ENCODE data around the gene PTTG1IP. TPM values are rescaled to one million over a fixed set of nuclear protein-coding genes. Genes with fewer than 3 reads are reported as not detected.

Gene PTTG1IP
- total RNA-seq, 4 donors from 2014 or later: 83.1 to 132 (median 114) TPM

DNA sequence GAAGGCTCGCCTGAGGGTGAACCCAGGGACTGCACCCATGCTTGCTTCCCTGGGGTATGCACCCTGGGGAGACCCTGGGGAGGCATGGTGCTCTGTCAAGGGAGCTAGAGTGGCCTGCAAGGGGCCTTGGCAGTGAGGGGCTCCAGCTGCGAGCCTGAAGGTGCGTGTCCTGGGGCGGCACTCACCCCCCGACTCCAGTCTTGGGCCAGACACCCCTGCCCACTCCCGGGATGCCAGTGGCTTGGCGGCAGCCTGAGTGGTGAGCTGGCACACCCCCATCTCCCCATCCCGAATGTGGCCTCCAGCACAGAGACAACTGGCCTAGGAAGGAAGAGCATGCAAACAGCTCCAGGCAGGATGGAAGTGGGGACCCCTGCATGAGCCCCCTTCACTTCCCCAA is 58.3 kb downstream of the PTTG1IP start:
- no peaks in the 10 kb centered on the region for H3K27me3 ChIP-seq
- peaks cover 0 to 7% (median 0%) of the 10 kb centered on the region in 3 donors for H3K9me3 ChIP-seq
- intact Hi-C loops (cut with DNase I): no loop called here
- no peak for DNase-seq
- 70 to 93% methylated on average over 2 to 3 of the region's 8 CpGs for WGBS, 2 donors
- H3K27ac ChIP-seq: no peak overlapping the region
- peaks cover 18 to 55% (median 20%) of the 10 kb centered on the region in 3 donors for H3K4me1 ChIP-seq
- TF ChIP-seq POLR2A (IDR thresholded peaks at IDR 0.05): no peak
- H3K36me3 ChIP-seq: peaks cover 0 to 32% (median 4%) of the 10 kb centered on the region in 3 donors
- H3K4me3 ChIP-seq: no peak overlapping the region

DNA sequence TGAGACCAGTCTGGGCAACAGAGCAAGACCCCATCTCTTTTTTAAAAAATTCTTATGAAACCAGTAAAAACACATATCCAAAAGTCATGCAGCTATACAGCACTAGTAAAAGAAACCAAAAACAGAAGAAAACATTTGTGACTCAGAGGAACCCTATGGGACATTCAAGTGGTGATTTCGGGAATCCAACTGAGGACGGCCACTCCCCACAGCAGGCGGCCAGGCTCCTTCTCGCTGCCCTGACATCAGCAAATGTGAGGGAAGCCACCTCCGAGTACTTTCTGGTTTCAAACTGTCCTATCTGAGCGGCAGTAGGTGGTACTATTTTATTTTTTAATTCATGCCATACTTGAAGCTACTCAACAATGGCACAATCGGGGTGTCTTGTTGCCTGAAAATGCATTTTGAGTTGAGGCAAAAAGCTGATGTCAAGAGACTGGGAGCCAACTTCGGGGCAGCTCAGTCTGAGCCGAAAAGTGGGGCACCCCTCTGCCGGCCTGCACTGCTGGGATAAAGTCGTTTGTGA is 58.9 kb downstream of the PTTG1IP start:
- no peaks in the 10 kb centered on the region for H3K27me3 ChIP-seq
- no peak for TF ChIP-seq POLR2A (IDR thresholded peaks at IDR 0.05)
- TF ChIP-seq, protein P1, sequence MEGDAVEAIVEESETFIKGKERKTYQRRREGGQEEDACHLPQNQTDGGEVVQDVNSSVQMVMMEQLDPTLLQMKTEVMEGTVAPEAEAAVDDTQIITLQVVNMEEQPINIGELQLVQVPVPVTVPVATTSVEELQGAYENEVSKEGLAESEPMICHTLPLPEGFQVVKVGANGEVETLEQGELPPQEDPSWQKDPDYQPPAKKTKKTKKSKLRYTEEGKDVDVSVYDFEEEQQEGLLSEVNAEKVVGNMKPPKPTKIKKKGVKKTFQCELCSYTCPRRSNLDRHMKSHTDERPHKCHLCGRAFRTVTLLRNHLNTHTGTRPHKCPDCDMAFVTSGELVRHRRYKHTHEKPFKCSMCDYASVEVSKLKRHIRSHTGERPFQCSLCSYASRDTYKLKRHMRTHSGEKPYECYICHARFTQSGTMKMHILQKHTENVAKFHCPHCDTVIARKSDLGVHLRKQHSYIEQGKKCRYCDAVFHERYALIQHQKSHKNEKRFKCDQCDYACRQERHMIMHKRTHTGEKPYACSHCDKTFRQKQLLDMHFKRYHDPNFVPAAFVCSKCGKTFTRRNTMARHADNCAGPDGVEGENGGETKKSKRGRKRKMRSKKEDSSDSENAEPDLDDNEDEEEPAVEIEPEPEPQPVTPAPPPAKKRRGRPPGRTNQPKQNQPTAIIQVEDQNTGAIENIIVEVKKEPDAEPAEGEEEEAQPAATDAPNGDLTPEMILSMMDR (IDR thresholded peaks at IDR 0.05): no peak
- no peak overlapping the region for H3K27ac ChIP-seq
- H3K9me3 ChIP-seq: peaks cover 0 to under 1% (median 0%) of the 10 kb centered on the region in 3 donors
- WGBS, 2 donors: 81 to 83% methylated on average over 7 to 9 of the region's 11 CpGs
- no peak for DNase-seq
- intact Hi-C loops (cut with DNase I): no loop called here
- peaks cover 0 to 39% (median 6%) of the 10 kb centered on the region in 3 donors for H3K36me3 ChIP-seq
- H3K4me3 ChIP-seq: no peak overlapping the region
- H3K4me1 ChIP-seq: peaks cover 18 to 55% (median 20%) of the 10 kb centered on the region in 3 donors

DNA sequence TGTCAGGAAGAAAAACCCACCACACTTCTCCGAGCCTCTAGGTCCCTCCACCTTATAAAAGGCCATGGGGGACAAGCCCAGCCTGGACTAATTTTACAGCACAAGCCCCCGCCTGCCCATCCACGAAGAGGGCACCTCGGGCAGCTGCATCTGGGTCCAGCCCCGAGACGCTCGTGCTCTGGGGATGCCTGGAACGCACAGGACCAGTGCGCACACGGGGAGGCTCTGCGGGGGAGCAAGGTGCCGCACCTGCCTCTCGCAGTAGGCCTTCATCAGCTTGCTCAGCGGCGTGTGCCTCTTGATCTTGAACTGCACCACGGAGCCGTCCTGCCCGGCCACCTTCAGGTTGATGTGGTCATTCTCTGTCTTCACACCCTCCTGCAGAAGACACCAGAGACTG is 59.8 kb downstream of the PTTG1IP start:
- Histone ChIP-seq H3K27me3 (no peaks in the 10 kb centered on the region), H3K36me3 (peaks cover 0 to 47% (median 14%) of the 10 kb centered on the region in 3 donors), H3K4me1 (peaks cover 18 to 52% (median 20%) of the 10 kb centered on the region in 3 donors), H3K9me3 (no peaks in the 10 kb centered on the region), H3K27ac (no peak overlapping the region), H3K4me3 (no peak overlapping the region)
- 87 to 91% methylated on average over 4 to 12 of the region's 18 CpGs for WGBS, 2 donors
- no peak for TF ChIP-seq POLR2A (IDR thresholded peaks at IDR 0.05)
- TF ChIP-seq, protein P1 (IDR thresholded peaks at IDR 0.05): no peak
- no peak for DNase-seq
- intact Hi-C loops (cut with DNase I): no loop called here

DNA sequence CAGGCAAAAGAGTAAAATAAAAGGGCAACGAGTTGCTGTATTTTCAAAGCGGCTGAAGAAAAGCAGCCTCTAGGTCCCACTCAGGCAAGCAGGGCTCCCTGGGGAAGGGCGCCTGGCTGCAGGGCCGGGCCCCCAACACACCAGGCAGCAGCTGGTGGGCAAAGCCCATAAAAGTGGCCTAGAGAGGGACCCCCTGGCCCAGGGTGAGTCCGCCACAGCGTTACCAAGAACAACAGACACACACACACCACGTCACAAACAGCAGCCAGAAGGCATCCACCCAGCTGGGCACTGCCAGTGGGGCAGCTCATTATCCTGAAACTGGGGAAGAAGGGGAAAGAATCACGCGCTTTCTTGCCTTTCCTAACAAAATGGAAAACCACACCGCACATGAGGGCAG is 60.3 kb downstream of the PTTG1IP start:
- Histone ChIP-seq H3K27me3 (no peaks in the 10 kb centered on the region), H3K9me3 (no peaks in the 10 kb centered on the region), H3K4me3 (no peak overlapping the region), H3K36me3 (peaks cover 3 to 53% (median 19%) of the 10 kb centered on the region in 3 donors), H3K27ac (no peak overlapping the region), H3K4me1 (peaks cover 15 to 47% (median 18%) of the 10 kb centered on the region in 3 donors)
- TF ChIP-seq, protein P1 (IDR thresholded peaks at IDR 0.05): no peak
- no peak for TF ChIP-seq POLR2A (IDR thresholded peaks at IDR 0.05)
- intact Hi-C loops (cut with DNase I): no loop called here
- DNase-seq: no peak
- WGBS, 2 donors: 83 to 93% methylated on average over 3 to 10 of the region's 10 CpGs

DNA sequence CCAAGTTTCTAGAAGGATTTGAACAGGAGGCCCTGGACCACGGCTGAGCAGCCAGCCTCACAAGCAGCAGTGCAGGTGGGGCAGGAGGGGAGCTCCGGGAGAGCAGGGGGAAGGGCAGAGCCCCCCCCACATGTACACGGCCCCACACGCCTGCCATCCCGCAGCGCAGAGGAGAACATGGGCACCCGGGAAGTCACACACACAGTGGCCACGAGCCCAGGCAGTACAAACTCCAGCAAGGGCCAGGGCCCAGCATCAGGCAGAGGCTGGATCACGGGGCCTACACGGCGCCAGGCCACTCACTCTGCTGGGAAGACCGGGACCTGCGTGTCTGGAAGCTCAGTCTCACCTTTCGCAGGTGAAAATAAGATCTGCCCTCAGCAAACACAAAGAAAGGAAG is 60.9 kb downstream of the PTTG1IP start:
- no peak overlapping the region for H3K27ac ChIP-seq
- 56% methylated on average over 6 of the region's 14 CpGs; no CpG with 5 or more reads in 1 of the 2 donors for WGBS, 2 donors
- H3K4me1 ChIP-seq: peaks cover 13 to 46% (median 18%) of the 10 kb centered on the region in 3 donors
- peaks cover 4 to 58% (median 20%) of the 10 kb centered on the region in 3 donors for H3K36me3 ChIP-seq
- H3K4me3 ChIP-seq: no peak overlapping the region
- DNase-seq: no peak
- no peaks in the 10 kb centered on the region for H3K27me3 ChIP-seq
- TF ChIP-seq POLR2A (IDR thresholded peaks at IDR 0.05): no peak
- TF ChIP-seq, protein P1 (IDR thresholded peaks at IDR 0.05): no peak
- no peaks in the 10 kb centered on the region for H3K9me3 ChIP-seq
- intact Hi-C loops (cut with DNase I): no loop called here
